ENCODE measurements around the gene PGLYRP2.

The PGLYRP2 gene

GRCh38 chr19:15421136-15421695 lies 58.1 kb downstream of the PGLYRP2 start:
- H3K79me2 ChIP-seq (ENCODE audit: low read length) = peaks cover 26% of the 10 kb centered on the region
- H3K36me3 ChIP-seq (replicated peaks; ENCODE audit: insufficient read depth, low read length) = 0 out of 2 replicates have a peak, but pooled peaks cover 4% of the 10 kb centered on the region
- TF ChIP-seq EZH2 (optimal IDR thresholded peaks at IDR 0.05; ENCODE audit: low read depth, low read length) = no peak
- no peak overlapping the region for H3K4me3 ChIP-seq (ENCODE audit: low read length)
- no peak overlapping the region for H3K27ac ChIP-seq (ENCODE audit: low read length)
- H3K4me2 ChIP-seq (ENCODE audit: low read depth, low read length) = no peak overlapping the region
- H3K9me2 ChIP-seq (replicated peaks; ENCODE audit: insufficient read depth, low read length) = no peaks in the 10 kb centered on the region
- H3K9ac ChIP-seq (ENCODE audit: low read length) = no peak overlapping the region
- H4K20me1 ChIP-seq (ENCODE audit: insufficient read depth, low read length) = no peaks in the 10 kb centered on the region
- H3K4me1 ChIP-seq (ENCODE audit: low read length) = peaks cover 13% of the 10 kb centered on the region
- no peak overlapping the region for H2AFZ ChIP-seq (ENCODE audit: low read length)
- no peak for DNase-seq
- no peaks in the 10 kb centered on the region for H3K9me3 ChIP-seq (replicated peaks; ENCODE audit: insufficient read depth, low read length)
- H3F3A ChIP-seq (ENCODE audit: insufficient read depth, low read length) = peaks cover 7% of the 10 kb centered on the region; the same call in 1 of the 2 replicates
- H3K27me3 ChIP-seq (replicated peaks; ENCODE audit: insufficient read depth, low read length) = no peaks in the 10 kb centered on the region

GRCh38 chr19:15419413-15420025 lies 59.8 kb downstream of the PGLYRP2 start:
- H2AFZ ChIP-seq (ENCODE audit: low read length) = no peak overlapping the region
- H3K79me2 ChIP-seq (ENCODE audit: low read length) = peaks cover 41% of the 10 kb centered on the region
- DNase-seq = no peak
- TF ChIP-seq CTCF (IDR thresholded peaks at IDR 0.05; ENCODE audit: low read length) (no peak), EZH2phosphoT487 (IDR thresholded peaks at IDR 0.05; ENCODE audit: low read length) (no peak), EZH2 (optimal IDR thresholded peaks at IDR 0.05; ENCODE audit: low read depth, low read length) (no peak)
- no peaks in the 10 kb centered on the region for H3K27me3 ChIP-seq (replicated peaks; ENCODE audit: insufficient read depth, low read length)
- H3K4me3 ChIP-seq (ENCODE audit: low read length) = peak overlapping the region; percentile 13; the same call in 1 of the 2 replicates
- H3K36me3 ChIP-seq (replicated peaks; ENCODE audit: insufficient read depth, low read length) = 0 out of 2 replicates have a peak, but pooled peaks cover 4% of the 10 kb centered on the region
- H3K9ac ChIP-seq (ENCODE audit: low read length) = peak overlapping the region; percentile 2; the same call in 1 of the 2 replicates
- H4K20me1 ChIP-seq (ENCODE audit: insufficient read depth, low read length) = no peaks in the 10 kb centered on the region
- peaks cover 7% of the 10 kb centered on the region; the same call in 1 of the 2 replicates for H3F3A ChIP-seq (ENCODE audit: insufficient read depth, low read length)
- H3K9me2 ChIP-seq (replicated peaks; ENCODE audit: insufficient read depth, low read length) = no peaks in the 10 kb centered on the region
- H3K4me2 ChIP-seq (ENCODE audit: low read depth, low read length) = peak overlapping the region; percentile 53; the same call in 1 of the 2 replicates
- peaks cover 13% of the 10 kb centered on the region for H3K4me1 ChIP-seq (ENCODE audit: low read length)
- no peak overlapping the region for H3K27ac ChIP-seq (ENCODE audit: low read length)
- H3K9me3 ChIP-seq (replicated peaks; ENCODE audit: insufficient read depth, low read length) = no peaks in the 10 kb centered on the region

All from MM.1S (cell line).